T-helper 9 cell (primary cell): ENCODE measurements around the gene POLK.
A peak's percentile ranks its signal among the peaks of the same experiment; 100 is the strongest.
"Not testable (repeated sequence)": the region's sequence is repeated elsewhere in the genome, so short reads cannot be mapped to it uniquely, and the experiment has no call there.

Experiments used
- DNase-seq: peaks from one replicate; pipeline ENCODE4 v3.0.0-alpha.2; 2020

The POLK gene

GRCh38 chr5:75510836-75511434 lies 756 bp upstream of the POLK start:
- DNase-seq = peak; percentile 39

GRCh38 chr5:75512383-75513074 lies 838 bp downstream of the POLK start:
- no peak for DNase-seq

GRCh38 chr5:75513841-75514240 lies 2.1 kb downstream of the POLK start:
- no peak for DNase-seq

GRCh38 chr5:75514323-75514722 lies 2.6 kb downstream of the POLK start:
- no peak for DNase-seq

GRCh38 chr5:75519761-75520160 lies 8.1 kb downstream of the POLK start:
- no peak for DNase-seq

GRCh38 chr5:75521195-75521594 lies 9.5 kb downstream of the POLK start:
- no peak for DNase-seq

- no peak for DNase-seq
These were observed 10.3 kb downstream of the POLK start for GRCh38 chr5:75522025-75522424.

GRCh38 chr5:75522542-75522941 lies 10.9 kb downstream of the POLK start:
- no peak for DNase-seq

- no peak for DNase-seq
These were observed 11.6 kb downstream of the POLK start for GRCh38 chr5:75523275-75523674.

GRCh38 chr5:75524071-75524470 lies 12.4 kb downstream of the POLK start:
- no peak for DNase-seq

- DNase-seq = no peak
These were observed 12.9 kb downstream of the POLK start for GRCh38 chr5:75524591-75524990.

- DNase-seq = no peak
These were observed 13.7 kb downstream of the POLK start for GRCh38 chr5:75525344-75525743.

- no peak for DNase-seq
These were observed 14.4 kb downstream of the POLK start for GRCh38 chr5:75526070-75526469.

- DNase-seq = no peak
These were observed 17.5 kb downstream of the POLK start for GRCh38 chr5:75529185-75529584.

- DNase-seq = no peak
These were observed 20.5 kb downstream of the POLK start for GRCh38 chr5:75532190-75532589.

- not testable (repeated sequence) for DNase-seq
These were observed 22.0 kb downstream of the POLK start for GRCh38 chr5:75533716-75534115.

GRCh38 chr5:75534734-75535133 lies 23.0 kb downstream of the POLK start:
- DNase-seq = no peak

GRCh38 chr5:75536147-75536546 lies 24.5 kb downstream of the POLK start:
- no peak for DNase-seq

- DNase-seq = no peak
These were observed 25.1 kb downstream of the POLK start for GRCh38 chr5:75536694-75537360.

- DNase-seq = no peak
These were observed 26.5 kb downstream of the POLK start for GRCh38 chr5:75538211-75538610.

- DNase-seq = no peak
These were observed 33.4 kb downstream of the POLK start for GRCh38 chr5:75545131-75545530.

- DNase-seq = no peak
These were observed 35.1 kb downstream of the POLK start for GRCh38 chr5:75546830-75547229.

- DNase-seq = no peak
These were observed 36.1 kb downstream of the POLK start for GRCh38 chr5:75547812-75548211.

GRCh38 chr5:75550597-75550996 lies 38.9 kb downstream of the POLK start:
- no peak for DNase-seq
